K562 (cell line): ENCODE data around the gene MRAS. TPM values are rescaled to one million over a fixed set of nuclear protein-coding genes. Genes with fewer than 3 reads are reported as not detected.

Experiments
- ATAC-seq: fragments of 200-7000 bp; cut with Tn5 transposase; 3 replicates; pipeline ENCODE4 v1.9.1; 2020; ENCODE audit warnings: moderate library complexity
- BruUV-seq: library from RNA; stranded (reverse); fragments of 400-500 nt; replicated peaks from 2 replicates; lab custom pipeline; 2021; lab: Mats Ljungman, UMichigan
- CTCF ChIA-PET: fragments of 300-600 bp; formaldehyde crosslinking; extraction: SDS; loops from one replicate; lab custom pipeline; 2021; ENCODE audit warnings: low intra/inter-chr PET ratio; lab: Yijun Ruan, JAX
- POLR2A ChIA-PET: fragments of 300-600, 350-650 bp; sonication (Branson Sonifier 250); formaldehyde crosslinking; extraction: SDS; loops from one replicate; lab custom pipeline; 2021; ENCODE audit warnings: antibody characterized with exemption, inconsistent platforms; lab: Yijun Ruan, JAX
- DNase-seq, 4 experiments: peaks; one replicate each; pipeline versions ENCODE4 v3.0.0 to v3.0.0-alpha.2; 2011 to 2018; ENCODE audit warnings: low spot score in 3 of 4, mixed read lengths in 3 of 4; ENCODE audit errors: extremely low read depth in 1 of 4
- FAIRE-seq: peaks from 2 replicates; lab custom pipeline; 2011; peaks lifted over from hg19 to GRCh38; lab: Jason Lieb, UNC
- H2AFZ ChIP-seq: 2 replicates; pipeline ENCODE4 v1.6.0; 2011; ENCODE audit warnings: low read depth, low read length, control low read depth, inconsistent platforms
- H3K27ac ChIP-seq: fragments of 200-600 bp; 3 replicates; pipeline ENCODE4 v1.8.0; 2011; ENCODE audit warnings: low read depth, mild to moderate bottlenecking, control low read depth, inconsistent platforms, low read length, moderate library complexity, mixed read lengths; ENCODE audit errors: extremely low read depth
- H3K27me3 ChIP-seq, 2 experiments: fragments of 300-600 bp in 1 of 2; 2 replicates in 1 of 2; 3 replicates in 1 of 2; pipeline versions ENCODE4 v1.6.0 to v1.8.0; 2011; ENCODE audit warnings: inconsistent platforms in 2 of 2, low read length in 2 of 2, mild to moderate bottlenecking in 1 of 2, mixed read lengths in 1 of 2, moderate library complexity in 1 of 2; ENCODE audit not compliant: control insufficient read depth in 2 of 2, insufficient read depth in 2 of 2
- H3K36me3 ChIP-seq: fragments of 300-600 bp; 3 replicates; pipeline ENCODE4 v1.8.0; 2011; ENCODE audit warnings: mild to moderate bottlenecking, low read length, inconsistent platforms; ENCODE audit not compliant: control insufficient read depth, insufficient read depth
- H3K4me1 ChIP-seq, 2 experiments: fragments of 200-600 bp in 1 of 2; replicated peaks in 1 of 2; 2 replicates in 1 of 2; 3 replicates in 1 of 2; pipeline versions ENCODE4 v1.5.1 to v1.8.0; 2011; ENCODE audit warnings: inconsistent platforms in 2 of 2, low read length in 2 of 2, mild to moderate bottlenecking in 1 of 2, mixed read lengths in 1 of 2, moderate library complexity in 1 of 2; ENCODE audit not compliant: control insufficient read depth in 2 of 2, insufficient read depth in 2 of 2
- H3K4me2 ChIP-seq: 2 replicates; pipeline ENCODE4 v1.6.1; 2011; ENCODE audit warnings: low read length, control low read depth, inconsistent platforms, mixed read lengths; ENCODE audit not compliant: insufficient read depth
- H3K4me3 ChIP-seq: fragments of 200-600 bp; sonication (generic), shearing (Covaris generic); 2 replicates; pipeline ENCODE4 v1.5.1; 2016; ENCODE audit warnings: control low read depth, inconsistent platforms
- H3K79me2 ChIP-seq: fragments of 200-600 bp; 3 replicates; pipeline ENCODE4 v1.8.0; 2011; ENCODE audit warnings: low read length, inconsistent platforms; ENCODE audit not compliant: control insufficient read depth, insufficient read depth
- H3K9ac ChIP-seq, 2 experiments: 2 replicates each; pipeline versions ENCODE4 v1.6.0 to v1.6.1; 2011; ENCODE audit warnings: low read depth in 2 of 2, low read length in 2 of 2, control low read depth in 1 of 2, inconsistent platforms in 1 of 2, mild to moderate bottlenecking in 1 of 2, mixed read lengths in 1 of 2; ENCODE audit not compliant: insufficient read depth in 1 of 2
- H3K9me1 ChIP-seq: one replicate; pipeline ENCODE4 v1.6.0; 2011; ENCODE audit warnings: inconsistent platforms, mild to moderate bottlenecking, low read length, moderate library complexity; ENCODE audit not compliant: control insufficient read depth, insufficient read depth
- H3K9me3 ChIP-seq: replicated peaks from 2 replicates; pipeline ENCODE4 v1.5.1; 2011; ENCODE audit warnings: low read depth, low read length, inconsistent platforms; ENCODE audit not compliant: control insufficient read depth, insufficient read depth
- H4K20me1 ChIP-seq: replicated peaks from 2 replicates; pipeline ENCODE4 v1.6.1; 2011; ENCODE audit warnings: low read length, inconsistent platforms, mixed read lengths; ENCODE audit not compliant: control insufficient read depth, insufficient read depth
- BRCA1 ChIP-seq, 2 experiments: fragments of 450-650 bp in 1 of 2; sonication (generic) in 1 of 2; formaldehyde crosslinking in 1 of 2; IDR thresholded peaks; 2 replicates each; pipeline versions ENCODE4 v1.5.0 to v1.6.1; 2017 to 2020; ENCODE audit warnings: mild to moderate bottlenecking in 1 of 2, missing genetic modification reagents in 1 of 2
- CUX1 ChIP-seq: fragments of 200-800 bp; sonication (Bioruptor generic); IDR thresholded peaks from 2 replicates; pipeline ENCODE4 v1.6.1; 2016; ENCODE audit warnings: missing genetic modification characterization, missing compliant biosample characterization
- HCFC1 ChIP-seq: IDR thresholded peaks from 2 replicates; pipeline ENCODE4 v1.6.1; 2012; ENCODE audit warnings: low read depth, low read length, improper control_type of control experiment
- MTA2 ChIP-seq: fragments of 450-650 bp; IDR thresholded peaks from 2 replicates; pipeline ENCODE4 v1.6.1; 2016; ENCODE audit warnings: low read depth
- TOE1 ChIP-seq, 2 experiments: fragments of 450-650 bp in 1 of 2; sonication (generic) in 1 of 2; formaldehyde crosslinking in 1 of 2; IDR thresholded peaks; 2 replicates each; pipeline versions ENCODE4 v1.7.1 to v1.8.0; 2016 to 2022; ENCODE audit warnings: borderline replicate concordance in 2 of 2, mild to moderate bottlenecking in 2 of 2, antibody characterized with exemption in 1 of 2, inconsistent platforms in 1 of 2, low read depth in 1 of 2, missing genetic modification reagents in 1 of 2, moderate library complexity in 1 of 2
- ZNF140 ChIP-seq: fragments of 250-450 bp; sonication (Bioruptor Pico); IDR thresholded peaks from 2 replicates; pipeline ENCODE4 v1.8.0; 2021; ENCODE audit warnings: moderate library complexity, mild to moderate bottlenecking, inconsistent platforms
- WGBS: fragments of 100-300 bp; shearing (Covaris generic); methylation state at CpG from one replicate; pipeline ENCODE4 v1.1.6; 2016; ENCODE audit warnings: low coverage, mixed read lengths; ENCODE audit not compliant: insufficient coverage; ENCODE audit errors: missing lambda C conversion rate; 5-methylcytosine and 5-hydroxymethylcytosine counted together
- in situ Hi-C: fragments of 300-500 bp; cut with MboI; formaldehyde crosslinking; loops from 4 replicates; pipeline ENCODE4 v1.15.0; 2018; ENCODE audit warnings: inconsistent platforms, mixed read lengths
- intact Hi-C: fragments of 100-400 bp; cut with micrococcal nuclease; formaldehyde crosslinking; loops from 2 replicates; pipeline ENCODE4 v1.14.2; 2022
- polyA plus RNA-seq, 8 experiments: library from polyadenylated mRNA; depleted of rRNA in 4 of 8; stranded (reverse) in 5 of 8; unstranded in 3 of 8; fragments of >200 nt; fragmentation: Nextera tagmentation in 2 of 8; fragmentation: Illumina TruSeq in 1 of 8; extraction: Ambion mirVana in 2 of 8; extraction: Trizol in 1 of 8; gene quantifications; 2 replicates each; pipeline versions ENCODE4 v1.2.1 to v1.2.3, GENCODE V29; 2011 to 2014; ENCODE audit warnings: inconsistent platforms in 1 of 8, missing spikeins in 1 of 8
- total RNA-seq, 7 experiments: library from RNA; depleted of rRNA in 6 of 7; stranded (reverse); fragments of >200 nt in 6 of 7; fragmentation: Illumina TruSeq in 2 of 7; extraction: Trizol in 2 of 7; gene quantifications; 2 replicates each; pipeline versions ENCODE4 v1.2.1 to v1.2.3, GENCODE V29; 2011 to 2021; ENCODE audit warnings: low replicate concordance in 1 of 7

MRAS gene
- total and polyA plus RNA-seq, 9 of the 15 experiments (the other 6 are each of a cell fraction or from before 2014, with no cell fraction given): 1.5 to 10.0 (median 5.0) TPM

GRCh38 chr3:138360869-138361525, 12.6 kb downstream of the MRAS start (continued):
- TF ChIP-seq CUX1 (no peak), HCFC1 (no peak), ZNF140 (CRISPR knock-in tag) (no peak), BRCA1 (IDR thresholded peaks at IDR 0.05) (no peak), BRCA1 (CRISPR knock-in tag; IDR thresholded peaks at IDR 0.05) (no peak)
- TF ChIP-seq, all 486 proteins: peak for 0

- Histone ChIP-seq H3K27me3 (peaks cover 0 to 18% of the 10 kb centered on the region in 2 experiments; a peak in 3 of 5 replicates), H3K36me3 (no peaks in the 10 kb centered on the region), H3K27ac (no peak overlapping the region), H3K4me2 (no peak overlapping the region), H3K9me1 (peaks cover 4% of the 10 kb centered on the region), H3K9me3 (no peaks in the 10 kb centered on the region), H3K9ac (no peak overlapping the region), H3K4me3 (no peak overlapping the region), H3K4me1 (no peaks in the 10 kb centered on the region; a peak in 1 of 5 replicates), H4K20me1 (no peaks in the 10 kb centered on the region), H2AFZ (no peak overlapping the region), H3K79me2 (no peaks in the 10 kb centered on the region)
- DNase-seq (no peak), ATAC-seq (no peak), FAIRE-seq (no peak)
- BruUV-seq: no TSS peak
- CTCF ChIA-PET: no interaction called here
- intact Hi-C loops (no loop called here), in situ Hi-C loops (no loop called here)
- 28% methylated on average over 5 of the region's 7 CpGs for WGBS
- POLR2A ChIA-PET: no interaction called here
- no peak for TF ChIP-seq TOE1 (IDR thresholded peaks at IDR 0.05; ENCODE audit: borderline replicate concordance)
- no peak for TF ChIP-seq TOE1 (CRISPR knock-in tag; IDR thresholded peaks at IDR 0.05; ENCODE audit: borderline replicate concordance, low read depth)
- TF ChIP-seq MTA2: no peak
Measured at GRCh38 chr3:138361561-138361971, 13.2 kb downstream of the MRAS start.
